Measurements from ENCODE around the gene AKAP6.

Gene AKAP6

DNA sequence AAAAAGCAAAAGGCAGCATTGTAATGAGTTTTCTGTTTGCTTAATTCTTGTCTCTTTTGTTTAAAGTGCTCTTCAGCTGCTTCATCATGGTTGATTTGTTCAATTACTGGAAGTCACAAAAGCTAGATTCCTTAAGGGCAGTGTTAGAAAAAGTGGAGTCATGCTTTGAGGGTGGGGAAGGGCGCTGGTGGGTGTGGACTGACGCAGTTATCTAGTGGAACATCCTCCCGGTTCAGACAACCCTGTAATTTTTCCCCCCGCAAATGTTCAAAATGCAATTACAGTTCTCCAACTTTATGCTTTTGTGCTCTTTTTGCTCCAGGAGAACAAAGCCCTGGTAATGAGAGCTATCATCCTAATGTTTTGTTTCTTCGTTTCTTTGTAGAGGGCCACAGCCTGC is 2.1 kb downstream of the AKAP6 start:
- no peak overlapping the region for H3K4me3 ChIP-seq (ENCODE audit: low read depth, low read length)
- TF ChIP-seq, protein P1, sequence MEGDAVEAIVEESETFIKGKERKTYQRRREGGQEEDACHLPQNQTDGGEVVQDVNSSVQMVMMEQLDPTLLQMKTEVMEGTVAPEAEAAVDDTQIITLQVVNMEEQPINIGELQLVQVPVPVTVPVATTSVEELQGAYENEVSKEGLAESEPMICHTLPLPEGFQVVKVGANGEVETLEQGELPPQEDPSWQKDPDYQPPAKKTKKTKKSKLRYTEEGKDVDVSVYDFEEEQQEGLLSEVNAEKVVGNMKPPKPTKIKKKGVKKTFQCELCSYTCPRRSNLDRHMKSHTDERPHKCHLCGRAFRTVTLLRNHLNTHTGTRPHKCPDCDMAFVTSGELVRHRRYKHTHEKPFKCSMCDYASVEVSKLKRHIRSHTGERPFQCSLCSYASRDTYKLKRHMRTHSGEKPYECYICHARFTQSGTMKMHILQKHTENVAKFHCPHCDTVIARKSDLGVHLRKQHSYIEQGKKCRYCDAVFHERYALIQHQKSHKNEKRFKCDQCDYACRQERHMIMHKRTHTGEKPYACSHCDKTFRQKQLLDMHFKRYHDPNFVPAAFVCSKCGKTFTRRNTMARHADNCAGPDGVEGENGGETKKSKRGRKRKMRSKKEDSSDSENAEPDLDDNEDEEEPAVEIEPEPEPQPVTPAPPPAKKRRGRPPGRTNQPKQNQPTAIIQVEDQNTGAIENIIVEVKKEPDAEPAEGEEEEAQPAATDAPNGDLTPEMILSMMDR (IDR thresholded peaks at IDR 0.05; ENCODE audit: low read depth, low read length, missing control alignments): no peak
- DNase-seq (ENCODE audit: low read depth): no peak

DNA sequence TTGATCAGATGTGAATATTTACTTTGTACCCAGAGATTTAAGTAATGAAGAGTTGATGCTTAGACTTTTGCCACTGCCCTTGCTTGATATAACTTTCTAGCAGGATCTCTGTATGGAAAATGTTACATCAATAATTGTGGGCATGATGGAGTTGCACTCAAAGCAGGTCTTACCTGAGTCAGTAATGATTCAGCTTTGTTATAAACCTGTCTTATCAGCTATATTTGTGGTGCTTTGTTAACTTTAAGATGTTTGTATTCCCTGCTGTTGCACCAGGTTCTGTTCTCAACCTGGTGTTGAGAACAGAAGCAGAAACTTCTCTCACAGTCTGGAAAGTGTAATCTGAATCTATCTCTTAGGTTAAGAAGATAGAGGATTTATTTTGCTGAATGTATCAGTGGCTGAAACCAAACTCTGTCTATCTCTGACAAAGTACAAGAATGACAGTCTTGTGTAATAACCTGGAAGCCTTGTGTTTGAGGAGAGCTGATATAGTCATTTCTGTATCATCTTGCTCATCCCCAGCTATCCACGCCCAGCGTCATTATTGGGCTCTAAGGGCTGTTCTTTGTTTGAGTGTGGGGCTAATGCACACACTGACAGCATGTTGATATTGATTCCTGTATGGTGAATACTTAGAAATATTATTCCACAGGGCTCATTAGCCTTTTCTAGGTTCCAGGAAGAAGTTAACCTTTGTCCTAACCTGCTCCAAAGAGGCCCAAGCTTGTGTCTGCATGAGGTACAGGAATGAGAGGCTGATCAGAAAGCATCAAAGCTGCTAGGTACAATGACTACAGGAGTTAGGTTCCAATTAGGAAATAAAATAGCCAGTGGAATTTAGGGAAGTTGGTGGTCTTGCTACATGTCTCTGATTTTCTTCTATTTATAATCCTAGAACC is 3.6 kb downstream of the AKAP6 start:
- TF ChIP-seq, protein P1 (IDR thresholded peaks at IDR 0.05; ENCODE audit: low read depth, low read length, missing control alignments): no peak
- H3K4me3 ChIP-seq (ENCODE audit: low read depth, low read length): no peak overlapping the region
- no peak for DNase-seq (ENCODE audit: low read depth)

DNA sequence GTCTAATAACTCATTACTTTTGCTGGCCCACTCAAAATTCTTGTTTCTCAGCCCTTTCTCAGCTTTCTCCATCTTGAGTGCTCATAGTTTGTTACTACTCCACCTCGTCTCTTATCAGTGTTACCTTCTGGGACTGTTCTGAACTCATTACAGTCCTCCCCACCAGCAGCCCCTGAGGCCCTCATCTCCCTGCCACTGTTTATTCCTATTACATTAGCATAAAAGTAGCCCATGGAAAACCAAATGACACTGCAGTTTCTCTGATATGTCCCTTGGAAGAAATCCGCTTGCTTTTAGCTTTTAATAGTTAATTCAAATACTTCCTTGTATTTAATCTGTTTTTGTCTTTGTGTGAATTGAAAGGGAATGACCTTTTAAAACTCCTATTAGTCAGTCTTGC is 7.6 kb downstream of the AKAP6 start:
- DNase-seq (ENCODE audit: low read depth): no peak
- TF ChIP-seq, protein P1 (IDR thresholded peaks at IDR 0.05; ENCODE audit: low read depth, low read length, missing control alignments): no peak
- no peak overlapping the region for H3K4me3 ChIP-seq (ENCODE audit: low read depth, low read length)

DNA sequence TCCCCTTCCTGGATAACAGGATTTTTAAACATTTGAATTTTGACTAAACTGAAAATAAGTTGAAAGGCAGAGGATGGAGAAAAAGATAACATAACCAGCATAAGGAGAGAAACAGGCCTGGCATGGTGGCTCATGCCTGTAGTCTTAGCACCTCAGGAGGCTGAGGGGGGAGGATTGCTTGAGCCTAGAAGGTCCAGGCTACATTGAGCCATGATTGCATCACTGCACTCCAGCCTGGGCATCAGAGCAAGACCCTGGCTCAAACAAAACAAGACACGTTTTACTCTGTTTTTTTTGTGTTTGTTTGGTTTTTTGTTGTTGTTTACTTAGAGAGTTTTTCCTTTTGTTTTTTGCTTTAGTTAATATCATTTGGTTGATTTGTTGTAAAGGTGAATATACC is 8.7 kb downstream of the AKAP6 start:
- no peak overlapping the region for H3K4me3 ChIP-seq (ENCODE audit: low read depth, low read length)
- TF ChIP-seq, protein P1 (IDR thresholded peaks at IDR 0.05; ENCODE audit: low read depth, low read length, missing control alignments): no peak
- no peak for DNase-seq (ENCODE audit: low read depth)

DNA sequence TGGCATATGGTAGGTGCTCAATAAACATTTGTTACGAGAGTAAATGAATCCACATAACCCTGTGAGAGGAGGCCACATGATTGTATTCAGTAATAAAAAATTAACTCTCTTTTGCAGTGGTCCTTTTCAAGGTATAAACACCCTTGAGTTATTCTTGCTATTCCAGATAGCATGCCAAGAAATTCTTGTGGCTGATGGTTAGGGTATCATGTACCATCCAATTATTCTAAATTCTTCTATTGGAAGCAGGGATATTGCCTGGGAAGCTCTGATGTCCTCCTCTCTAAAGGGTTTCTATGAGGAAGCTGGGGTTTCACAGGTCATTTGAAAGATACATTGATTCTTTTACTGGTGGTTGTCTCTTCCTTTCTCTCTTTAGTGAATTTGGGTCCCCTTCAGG is 10.1 kb downstream of the AKAP6 start:
- no peak overlapping the region for H3K4me3 ChIP-seq (ENCODE audit: low read depth, low read length)
- TF ChIP-seq, protein P1 (IDR thresholded peaks at IDR 0.05; ENCODE audit: low read depth, low read length, missing control alignments): no peak
- DNase-seq (ENCODE audit: low read depth): no peak

DNA sequence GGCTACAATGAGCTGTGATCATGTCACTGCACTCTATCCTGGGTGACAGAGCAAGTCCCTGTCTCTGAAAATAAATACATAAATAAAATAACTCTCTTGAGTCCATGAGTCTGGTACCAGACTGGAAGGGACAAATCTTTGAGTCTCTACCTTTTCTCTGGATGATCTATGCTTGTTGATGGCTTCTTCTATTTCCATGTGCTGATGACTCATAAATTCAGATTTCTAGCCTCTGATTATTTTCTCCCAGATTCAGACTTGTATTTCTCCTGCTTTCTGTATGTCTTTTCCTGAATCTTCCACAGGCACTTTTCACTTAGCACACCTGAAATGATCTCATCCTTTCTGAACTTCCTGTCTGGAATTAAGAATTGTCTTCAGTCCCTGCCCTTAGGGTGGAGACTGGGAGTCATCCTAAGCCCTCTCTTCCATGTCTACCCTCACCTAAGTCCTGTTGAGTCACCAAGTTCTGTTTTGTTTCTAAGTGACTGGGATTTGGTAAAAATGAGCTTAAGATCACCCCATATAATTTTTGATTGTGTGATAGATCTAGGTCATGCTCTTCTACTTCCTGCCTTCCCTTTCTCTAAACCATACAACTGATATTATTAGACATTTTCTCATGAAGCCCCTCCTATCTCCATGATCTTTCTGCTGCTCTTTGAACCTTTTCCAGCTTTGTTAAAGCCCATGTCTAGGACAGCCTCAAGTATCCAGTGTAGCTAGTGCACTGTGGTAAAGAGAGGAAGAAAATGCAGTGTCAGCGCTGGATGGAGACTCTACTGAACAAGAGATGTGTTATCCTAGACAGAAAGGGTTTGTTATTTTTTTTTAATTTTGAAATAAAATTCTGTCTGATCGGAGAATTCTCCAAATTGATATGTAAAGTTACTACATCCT is 13.1 kb downstream of the AKAP6 start:
- TF ChIP-seq, protein P1 (IDR thresholded peaks at IDR 0.05; ENCODE audit: low read depth, low read length, missing control alignments): no peak

More for the DNA sequence above, 13.1 kb downstream of the AKAP6 start:
- H3K4me3 ChIP-seq (ENCODE audit: low read depth, low read length): no peak overlapping the region
- DNase-seq (ENCODE audit: low read depth): no peak

All from GM12864 (cell line).